HUDEP-2 (cell line): ENCODE measurements around the gene KCNIP2.
"Not testable (repeated sequence)": the region's sequence is repeated elsewhere in the genome, so short reads cannot be mapped to it uniquely, and the experiment has no call there.

Source experiments
- DNase-seq, 76 experiments: peaks; one replicate each; lab custom pipeline; 2025; ENCODE audit not compliant: unreplicated experiment in 76 of 76; lab: John Stamatoyannopoulos, UW

The KCNIP2 gene

GRCh38 chr10:101789231-101789630, 54.4 kb downstream of the KCNIP2 start:
- DNase-seq: not testable (repeated sequence)

GRCh38 chr10:101785801-101786200, 57.8 kb downstream of the KCNIP2 start:
- no peak for DNase-seq

- DNase-seq: no peak
Measured at GRCh38 chr10:101784558-101784957, 59.0 kb downstream of the KCNIP2 start.

GRCh38 chr10:101783736-101784118, 59.9 kb downstream of the KCNIP2 start:
- DNase-seq: no peak

- DNase-seq: peak in 71 of 76 experiments; percentile 8 to 86 (median 62)
Measured at GRCh38 chr10:101782811-101783735, 60.5 kb downstream of the KCNIP2 start, which contains the start of gene NPM3. Gene NPM3, minus strand, starts transcription at chr10:101783446. Its CDS starts 56 bp downstream, at chr10:101783390.

- DNase-seq: no peak
Measured at GRCh38 chr10:101781984-101782810, 61.4 kb downstream of the KCNIP2 start.

GRCh38 chr10:101781655-101781983, 62.0 kb downstream of the KCNIP2 start:
- DNase-seq: no peak

GRCh38 chr10:101780818-101781654, 62.6 kb downstream of the KCNIP2 start:
- DNase-seq: peak in 58 of 76 experiments; percentile 1 to 68 (median 37)

- DNase-seq: no peak
Measured at GRCh38 chr10:101780187-101780817, 63.3 kb downstream of the KCNIP2 start.

GRCh38 chr10:101779544-101780186, 63.9 kb downstream of the KCNIP2 start:
- DNase-seq: peak in 61 of 76 experiments; percentile 9 to 76 (median 48)

- peak in 55 of 76 experiments; percentile 1 to 69 (median 36) for DNase-seq
Measured at GRCh38 chr10:101778781-101779543, 64.6 kb downstream of the KCNIP2 start.

GRCh38 chr10:101778151-101778780, 65.3 kb downstream of the KCNIP2 start:
- peak in 1 of 76 experiments; percentile 9 for DNase-seq

GRCh38 chr10:101777619-101778145, 65.9 kb downstream of the KCNIP2 start:
- no peak for DNase-seq

- DNase-seq: no peak
Measured at GRCh38 chr10:101776161-101776817, 67.3 kb downstream of the KCNIP2 start.
